DMS 273 (cell line): ENCODE data around the gene MMD2.
"Not testable (repeated sequence)": the region's sequence is repeated elsewhere in the genome, so short reads cannot be mapped to it uniquely, and the experiment has no call there.

Experiments
- DNase-seq: peaks from one replicate; lab custom pipeline; 2025; ENCODE audit not compliant: unreplicated experiment; lab: John Stamatoyannopoulos, UW

Gene MMD2, protein sequence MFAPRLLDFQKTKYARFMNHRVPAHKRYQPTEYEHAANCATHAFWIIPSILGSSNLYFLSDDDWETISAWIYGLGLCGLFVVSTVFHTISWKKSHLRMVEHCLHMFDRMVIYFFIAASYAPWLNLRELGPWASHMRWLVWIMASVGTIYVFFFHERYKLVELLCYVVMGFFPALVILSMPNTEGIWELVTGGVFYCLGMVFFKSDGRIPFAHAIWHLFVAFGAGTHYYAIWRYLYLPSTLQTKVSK

GRCh38 chr7:4958477-4959301 lies at the start of gene MMD2:
TSS of gene MMD2 (minus strand) at chr7:4959187. CDS start at chr7:4959017, 170 bp downstream.
- DNase-seq = peak; percentile 82

- no peak for DNase-seq
Measured at GRCh38 chr7:5005066-5005465, 46.1 kb upstream of the MMD2 start.

DNA sequence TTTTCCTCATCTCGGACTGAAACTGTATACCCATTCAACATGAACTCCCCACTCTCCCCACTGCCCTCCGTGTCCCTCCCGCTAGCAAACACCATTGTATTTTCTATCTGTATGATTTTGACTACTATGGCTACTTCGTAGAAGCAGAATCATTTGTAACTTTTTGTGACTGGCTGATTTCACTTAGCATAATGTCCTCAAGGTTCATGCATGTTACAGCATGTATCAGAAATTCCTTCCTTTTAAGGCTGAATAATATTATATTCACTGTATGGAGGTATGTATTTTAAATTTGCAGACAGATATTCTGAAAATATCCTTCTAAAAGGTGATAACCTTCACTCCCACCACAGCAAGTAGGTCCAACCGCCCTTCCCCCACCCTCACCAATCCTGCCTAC lies 42.9 kb upstream of the MMD2 start:
- no peak for DNase-seq

DNA sequence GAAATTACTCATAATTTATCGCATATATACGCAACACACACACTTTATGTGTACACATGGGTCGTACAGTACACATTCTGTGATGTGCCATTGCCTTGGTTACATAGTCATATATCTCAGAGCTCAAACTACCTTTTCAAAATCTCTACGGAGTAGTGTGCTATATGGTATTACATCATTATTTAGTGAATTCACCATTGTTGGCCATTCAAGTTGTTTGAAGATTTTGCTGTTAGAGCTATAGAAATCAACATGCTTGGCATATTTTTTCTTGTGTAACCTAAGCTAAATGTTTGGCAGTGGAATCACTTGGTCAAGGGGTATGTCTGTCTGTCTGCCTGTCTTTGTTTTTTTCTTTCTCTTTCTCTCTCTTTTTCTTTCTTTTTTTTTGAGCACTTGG lies 42.0 kb upstream of the MMD2 start:
- no peak for DNase-seq

- no peak for DNase-seq
Measured at GRCh38 chr7:4999369-4999950, 40.5 kb upstream of the MMD2 start.

- no peak for DNase-seq
Measured at GRCh38 chr7:4998910-4999309, 39.9 kb upstream of the MMD2 start.

- DNase-seq = no peak
Measured at GRCh38 chr7:4998244-4998643, 39.3 kb upstream of the MMD2 start.

DNA sequence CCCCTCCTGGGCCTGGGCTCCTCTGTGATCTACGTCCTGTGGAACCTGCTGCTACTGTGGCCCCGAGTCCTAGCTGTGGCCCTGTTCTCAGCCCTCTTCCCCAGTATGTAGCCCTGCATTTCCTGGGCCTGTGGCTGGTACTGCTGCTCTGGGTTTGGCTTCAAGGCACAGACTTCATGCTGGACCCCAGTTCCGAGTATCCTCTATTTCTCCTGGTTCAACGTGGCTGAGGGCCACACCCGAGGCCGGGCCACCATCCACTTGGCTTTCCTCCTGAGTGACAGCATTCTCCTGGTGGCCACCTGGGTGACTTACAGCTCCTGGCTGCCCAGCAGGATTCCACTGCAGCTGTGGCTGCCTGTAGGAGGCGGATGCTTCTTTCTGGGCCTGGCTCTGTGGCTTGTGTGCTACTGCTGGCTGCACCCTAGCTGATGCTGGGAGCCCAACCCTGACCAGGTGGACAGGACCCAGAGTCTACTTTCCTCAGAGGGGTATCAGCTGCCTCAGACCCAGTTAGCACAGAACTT lies 37.8 kb upstream of the MMD2 start:
- no peak for DNase-seq

- no peak for DNase-seq
Measured at GRCh38 chr7:4995429-4995969, 36.5 kb upstream of the MMD2 start.

DNA sequence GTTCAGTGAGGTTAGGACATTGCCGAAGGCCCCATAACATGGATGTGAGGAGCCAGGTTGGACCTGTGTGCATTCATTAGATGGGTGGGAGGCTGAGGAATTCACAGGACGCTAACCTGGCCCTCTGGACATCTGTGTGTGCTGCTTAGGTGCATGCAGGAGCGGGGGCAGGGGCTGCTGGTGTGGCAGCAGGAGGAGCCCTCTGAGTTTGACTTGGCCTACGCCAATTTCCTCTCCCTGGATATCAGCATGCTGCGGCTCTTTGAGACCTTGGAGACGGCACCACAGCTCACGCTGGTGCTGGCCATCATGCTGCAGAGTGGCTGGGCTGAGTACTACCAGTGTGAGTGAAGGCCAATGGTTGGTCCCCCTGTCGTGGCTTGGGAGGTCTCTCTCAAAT lies 34.5 kb upstream of the MMD2 start:
- no peak for DNase-seq

- DNase-seq = not testable (repeated sequence)
Measured at GRCh38 chr7:4982741-4983140, 23.8 kb upstream of the MMD2 start.

DNA sequence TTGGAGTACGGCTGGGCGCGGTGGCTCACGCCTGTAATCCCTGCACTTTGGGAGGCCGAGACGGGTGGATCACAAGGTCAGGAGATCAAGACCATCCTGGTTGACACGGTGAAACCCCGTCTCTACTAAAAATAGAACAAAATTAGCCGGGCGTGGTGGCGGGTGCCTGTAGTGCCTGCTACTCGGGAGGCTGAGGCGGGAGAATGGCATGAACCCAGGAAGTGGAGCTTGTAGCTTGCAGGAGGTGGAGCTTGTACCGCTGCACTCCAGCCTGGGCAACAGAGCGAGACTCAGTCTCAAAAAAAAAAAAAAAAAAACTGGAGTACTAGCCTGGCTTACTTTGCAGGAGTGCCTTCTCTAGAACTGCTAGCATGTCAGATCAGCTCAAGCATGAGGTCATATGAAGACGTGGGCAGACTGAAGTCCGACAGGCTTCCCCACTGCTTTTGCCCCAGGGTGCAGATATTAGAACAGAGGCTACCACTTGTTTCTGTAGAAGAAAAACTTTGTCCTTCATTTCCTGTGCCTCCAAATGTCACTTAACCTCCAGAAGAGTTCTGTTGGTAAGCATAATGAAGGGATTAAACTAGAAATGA lies 22.4 kb upstream of the MMD2 start:
- not testable (repeated sequence) for DNase-seq

DNA sequence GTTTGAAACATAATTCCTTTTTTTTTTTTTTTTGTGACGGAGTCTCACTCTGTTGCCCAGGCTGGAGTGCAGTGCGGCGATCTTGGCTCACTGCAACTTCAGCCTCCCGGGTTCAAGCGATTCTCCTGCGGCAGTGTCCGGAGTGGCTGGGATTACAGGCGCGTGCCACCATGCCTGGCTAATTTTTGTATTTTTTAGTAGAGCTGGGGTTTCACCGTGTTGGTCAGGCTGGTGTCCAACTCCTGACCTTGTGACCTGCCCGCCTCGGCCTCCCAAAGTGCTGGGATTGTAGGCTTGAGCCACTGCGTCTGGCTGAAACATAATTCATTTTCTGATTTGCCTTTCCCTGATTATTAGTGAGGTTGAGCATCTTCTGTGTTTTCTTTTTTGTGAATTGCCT lies 16.6 kb upstream of the MMD2 start:
- not testable (repeated sequence) for DNase-seq

- DNase-seq = peak; percentile 99
Measured at GRCh38 chr7:4973728-4974198, 14.8 kb upstream of the MMD2 start.

DNA sequence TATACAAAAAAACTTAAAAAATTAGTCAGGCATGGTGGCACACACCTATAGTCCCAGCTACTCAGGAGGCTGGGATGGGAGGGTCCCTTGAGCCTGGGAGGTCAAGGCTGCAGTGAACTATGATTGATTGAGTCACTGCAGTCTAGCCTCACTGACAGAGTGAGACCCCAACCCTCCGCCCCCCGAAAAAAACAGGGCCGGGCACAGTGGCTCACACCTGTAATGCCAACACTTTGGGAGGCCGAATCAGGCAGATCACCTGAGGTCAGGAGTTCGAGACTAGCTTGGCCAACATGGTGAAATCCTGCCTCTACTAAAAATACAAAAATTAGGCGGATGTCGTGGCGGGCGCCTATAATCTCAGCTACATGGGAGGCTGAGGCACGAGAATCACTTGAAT lies 13.5 kb upstream of the MMD2 start:
- DNase-seq = not testable (repeated sequence)

DNA sequence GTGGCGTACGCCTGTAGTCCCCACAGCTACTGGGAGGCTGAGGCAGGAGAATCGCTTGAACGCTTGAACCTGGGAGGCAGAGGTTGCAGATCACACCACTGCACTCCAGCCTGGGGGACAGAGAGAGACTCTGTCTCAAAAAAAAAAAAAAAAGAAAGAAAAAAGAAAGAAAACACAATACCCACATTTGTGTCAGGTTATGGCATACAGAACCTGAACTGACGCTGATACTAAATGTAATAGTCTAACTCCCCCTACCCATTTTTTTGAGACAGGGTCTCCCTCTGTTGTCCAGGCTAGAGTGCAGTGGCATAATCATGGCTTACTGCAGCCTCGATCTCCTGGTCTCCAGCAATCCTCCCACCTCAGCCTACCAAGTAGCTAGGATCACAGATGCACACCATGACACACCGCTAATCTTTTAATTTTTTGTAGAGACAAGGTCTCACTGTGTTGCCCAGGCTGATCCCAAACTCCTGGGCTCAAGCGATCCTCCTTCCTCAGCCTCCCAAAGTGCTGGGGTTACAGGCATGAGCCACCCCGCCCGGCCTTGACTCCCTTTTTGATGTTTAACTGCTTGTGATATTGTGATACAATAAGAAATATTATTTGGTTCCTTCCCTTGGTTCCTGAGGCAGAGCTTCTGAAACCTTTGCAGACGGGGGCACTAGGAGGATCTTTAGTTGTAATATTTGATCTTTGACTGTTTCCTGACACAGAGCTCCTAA lies 6.5 kb upstream of the MMD2 start:
- DNase-seq = no peak

- DNase-seq = no peak
Measured at GRCh38 chr7:4964506-4964905, 5.5 kb upstream of the MMD2 start.

DNA sequence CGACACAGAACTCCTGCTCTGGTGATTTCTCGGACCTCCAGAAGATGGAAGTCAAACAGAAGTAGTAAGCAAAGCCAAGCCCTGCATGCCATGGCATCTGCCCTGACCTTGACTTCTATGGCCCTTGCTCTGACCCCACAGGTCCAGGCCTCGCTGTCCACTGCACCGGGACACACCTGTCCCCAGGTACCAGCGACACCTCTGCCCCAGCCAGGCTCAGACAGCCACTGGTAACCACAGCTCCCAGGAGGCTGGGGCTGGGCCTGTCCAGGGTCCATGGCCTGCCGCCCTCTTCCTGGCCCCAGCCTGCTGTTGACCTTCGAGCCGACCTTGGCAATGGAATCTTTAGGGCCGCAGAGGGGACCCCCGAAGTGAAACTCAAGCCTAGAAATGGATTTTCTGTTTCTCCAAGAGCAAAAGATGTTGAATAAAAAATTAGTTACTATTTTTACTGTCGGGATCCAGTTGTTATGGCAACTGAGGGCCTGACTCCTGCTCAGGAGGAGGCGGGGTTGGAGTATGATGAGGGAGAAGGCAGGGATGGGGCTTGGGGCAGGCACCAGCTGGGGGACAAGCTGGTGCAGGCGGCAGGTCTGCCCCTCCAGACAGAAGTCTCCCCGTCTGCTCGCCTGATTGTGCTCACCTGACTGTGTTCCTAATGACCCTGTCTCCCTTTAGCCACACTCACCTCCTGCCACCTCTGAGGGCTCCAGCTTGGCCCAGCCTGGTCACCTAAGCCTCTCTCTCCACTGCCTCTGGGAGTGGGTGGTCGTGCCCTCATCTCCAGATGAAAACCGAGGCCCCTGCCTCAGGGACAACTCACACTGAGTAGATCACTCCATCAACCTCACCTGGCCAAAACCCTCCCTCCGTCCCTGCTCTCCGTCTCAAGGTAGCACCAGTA lies 4.1 kb upstream of the MMD2 start:
- peak; percentile 80 for DNase-seq

DNA sequence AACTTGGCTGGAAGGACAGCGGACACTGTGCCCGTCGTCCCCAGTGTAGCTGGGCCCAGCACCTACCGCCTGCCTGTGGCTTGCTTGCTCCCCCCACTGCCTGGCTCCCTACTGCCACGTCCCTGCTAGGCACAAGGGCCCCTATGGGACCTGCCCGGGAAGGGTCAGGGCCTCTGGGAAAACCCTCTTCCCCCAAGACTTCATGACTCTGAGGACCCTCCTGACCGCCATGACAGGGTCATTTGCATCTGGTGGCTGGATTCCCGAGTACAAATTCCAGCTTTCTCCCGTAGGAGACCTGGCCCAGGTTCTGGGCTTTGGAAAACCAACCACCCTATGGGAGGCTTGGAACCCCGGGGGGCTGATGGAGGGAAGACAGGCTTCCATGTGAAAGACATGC lies 1.4 kb upstream of the MMD2 start:
- peak; percentile 48 for DNase-seq
